ENCODE measurements around the gene TET3.

- TF ChIP-seq CTCF (conservative IDR thresholded peaks at IDR 0.05) (no peak), EZH2 (IDR thresholded peaks at IDR 0.05; ENCODE audit: low read depth) (no peak)
Observed at GRCh38 chr2:74001121-74001520, 16.4 kb downstream of the TET3 start.
